ENCODE measurements around the gene BFSP1.
A peak's percentile ranks its signal among the peaks of the same experiment; 100 is the strongest.

The BFSP1 gene

DNA sequence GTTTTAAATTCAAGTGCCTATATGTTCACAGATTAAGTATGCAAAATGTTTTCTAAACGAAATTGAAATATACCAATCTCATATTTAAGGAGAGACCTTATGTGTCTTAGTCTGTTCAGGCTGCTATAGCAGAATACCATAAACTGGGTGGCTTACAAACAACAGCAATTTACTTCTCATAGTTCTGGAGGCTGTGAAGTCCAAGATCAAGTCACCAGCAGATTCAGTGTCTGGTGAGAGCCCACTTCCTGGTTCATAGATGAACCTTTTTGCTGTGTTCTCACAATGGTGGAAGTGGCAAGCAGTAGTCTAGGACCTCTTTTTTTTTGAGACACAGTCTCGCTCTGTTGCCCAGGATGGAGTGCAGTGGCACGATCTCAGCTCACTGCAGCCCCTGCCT lies 35.2 kb upstream of the BFSP1 start:
- no peak overlapping the region for H3K4me3 ChIP-seq
- in situ Hi-C loops (cut with MboI; ENCODE audit: low sequenced_read_pairs): no loop called here
- no peaks in the 10 kb centered on the region; the same call in 1 of the 2 replicates for H3K36me3 ChIP-seq (replicated peaks)
- peaks cover under 1% of the 10 kb centered on the region for H3K4me1 ChIP-seq
- no peaks in the 10 kb centered on the region for H3K27me3 ChIP-seq (ENCODE audit: low read depth)
- H3K9me3 ChIP-seq: no peaks in the 10 kb centered on the region; the same call in 1 of the 2 replicates
- no peak for DNase-seq (ENCODE audit: low spot score in 2 of 2)

- no peaks in the 10 kb centered on the region; the same call in 1 of the 2 replicates for H3K9me3 ChIP-seq
- in situ Hi-C loops (cut with MboI; ENCODE audit: low sequenced_read_pairs): no loop called here
- no peaks in the 10 kb centered on the region for H3K4me1 ChIP-seq
- H3K27me3 ChIP-seq (ENCODE audit: low read depth): no peaks in the 10 kb centered on the region
- H3K4me3 ChIP-seq: no peak overlapping the region
- H3K36me3 ChIP-seq (replicated peaks): no peaks in the 10 kb centered on the region
- DNase-seq (ENCODE audit: low spot score in 2 of 2): peak in 1 of 2 experiments; percentile 75
Measured at GRCh38 chr20:17565169-17565845, 34.1 kb upstream of the BFSP1 start.

DNA sequence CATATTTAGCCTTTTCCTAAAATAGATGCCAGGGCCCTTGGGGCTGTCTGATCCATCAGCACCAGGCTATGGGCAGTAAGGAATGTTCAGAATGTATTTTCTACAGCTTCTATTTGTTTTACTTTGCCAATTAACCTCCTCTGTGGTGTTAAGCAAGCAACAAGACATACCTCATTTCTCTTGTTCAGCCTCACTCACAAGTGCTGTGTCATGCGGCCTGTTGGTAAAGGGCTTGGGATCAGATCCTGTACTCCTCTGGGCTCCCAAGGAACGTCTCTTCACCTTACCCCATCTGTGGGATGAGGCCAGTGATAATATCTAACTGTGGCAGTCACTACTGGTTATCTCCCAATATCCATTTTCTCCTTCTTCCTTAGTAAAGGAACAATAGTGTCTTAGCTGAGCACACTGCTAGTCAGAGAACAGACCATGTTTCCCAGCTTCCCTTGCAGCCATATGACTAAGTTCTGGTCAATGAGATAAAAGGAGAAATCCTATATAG lies 31.7 kb upstream of the BFSP1 start:
- H3K4me3 ChIP-seq: no peak overlapping the region
- DNase-seq (ENCODE audit: low spot score in 2 of 2): no peak
- no peaks in the 10 kb centered on the region for H3K4me1 ChIP-seq

GRCh38 chr20:17560344-17561074 lies 29.3 kb upstream of the BFSP1 start:
- no peaks in the 10 kb centered on the region for H3K4me1 ChIP-seq
- DNase-seq (ENCODE audit: low spot score in 2 of 2): no peak
- no peaks in the 10 kb centered on the region for H3K9me3 ChIP-seq
- in situ Hi-C loops (cut with MboI; ENCODE audit: low sequenced_read_pairs): no loop called here
- H3K4me3 ChIP-seq: no peak overlapping the region
- no peaks in the 10 kb centered on the region for H3K27me3 ChIP-seq (ENCODE audit: low read depth)
- no peaks in the 10 kb centered on the region for H3K36me3 ChIP-seq (replicated peaks)

More for the DNA sequence above, 31.7 kb upstream of the BFSP1 start:
- H3K27me3 ChIP-seq (ENCODE audit: low read depth): no peaks in the 10 kb centered on the region
- in situ Hi-C loops (cut with MboI; ENCODE audit: low sequenced_read_pairs): no loop called here
- no peaks in the 10 kb centered on the region; the same call in 1 of the 2 replicates for H3K9me3 ChIP-seq
- no peaks in the 10 kb centered on the region for H3K36me3 ChIP-seq (replicated peaks)

- Histone ChIP-seq H3K4me1 (no peaks in the 10 kb centered on the region), H3K4me3 (no peak overlapping the region), H3K36me3 (replicated peaks) (no peaks in the 10 kb centered on the region), H3K9me3 (no peaks in the 10 kb centered on the region), H3K27me3 (ENCODE audit: low read depth) (no peaks in the 10 kb centered on the region)
- in situ Hi-C loops (cut with MboI; ENCODE audit: low sequenced_read_pairs): no loop called here
- no peak for DNase-seq (ENCODE audit: low spot score in 2 of 2)
Measured at GRCh38 chr20:17559338-17559737, 28.2 kb upstream of the BFSP1 start.

DNA sequence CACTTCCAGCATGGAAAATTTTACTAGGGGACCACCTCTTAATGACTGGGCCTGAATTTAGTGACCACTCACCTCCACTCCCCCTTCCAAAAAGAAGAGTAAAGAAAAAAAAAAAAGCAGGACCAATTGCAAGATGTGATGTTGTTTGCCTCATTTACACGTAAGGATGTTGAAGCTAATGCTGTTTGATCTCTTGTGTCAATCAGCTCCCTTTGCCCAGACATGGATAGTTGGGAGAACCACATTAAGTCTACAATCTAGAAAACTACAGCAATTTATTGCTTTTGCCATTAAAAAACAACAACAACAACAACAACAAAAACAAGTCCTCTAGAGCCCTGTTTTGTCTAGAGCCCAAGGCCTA lies 27.7 kb upstream of the BFSP1 start:
- no peak for DNase-seq (ENCODE audit: low spot score in 2 of 2)
- Histone ChIP-seq H3K4me1 (no peaks in the 10 kb centered on the region), H3K36me3 (replicated peaks) (no peaks in the 10 kb centered on the region), H3K27me3 (ENCODE audit: low read depth) (no peaks in the 10 kb centered on the region), H3K9me3 (no peaks in the 10 kb centered on the region), H3K4me3 (no peak overlapping the region)
- in situ Hi-C loops (cut with MboI; ENCODE audit: low sequenced_read_pairs): no loop called here

- Histone ChIP-seq H3K36me3 (replicated peaks) (no peaks in the 10 kb centered on the region), H3K27me3 (ENCODE audit: low read depth) (no peaks in the 10 kb centered on the region), H3K9me3 (no peaks in the 10 kb centered on the region), H3K4me1 (no peaks in the 10 kb centered on the region), H3K4me3 (no peak overlapping the region)
- in situ Hi-C loops (cut with MboI; ENCODE audit: low sequenced_read_pairs): no loop called here
- DNase-seq (ENCODE audit: low spot score in 2 of 2): no peak
Measured at GRCh38 chr20:17558154-17558940, 27.2 kb upstream of the BFSP1 start.

DNA sequence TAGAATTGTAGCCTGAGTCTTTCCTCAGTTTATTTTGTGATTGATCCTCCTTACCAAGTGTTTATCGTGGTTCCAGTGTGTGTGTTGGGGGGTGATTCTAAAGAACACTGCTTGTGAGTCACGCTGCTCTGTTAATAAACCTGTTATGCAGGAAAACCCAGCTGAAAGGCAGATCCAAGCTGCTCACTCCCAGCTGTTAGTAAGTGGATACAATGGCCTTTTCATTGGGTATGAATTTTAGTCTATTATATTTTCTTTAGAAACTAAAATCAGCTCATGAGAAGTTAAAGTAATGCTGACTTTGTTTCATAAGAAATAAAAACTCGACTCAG lies 26.5 kb upstream of the BFSP1 start:
- H3K4me1 ChIP-seq: no peaks in the 10 kb centered on the region

GRCh38 chr20:17556837-17557674 lies 25.9 kb upstream of the BFSP1 start:
- Histone ChIP-seq H3K27me3 (ENCODE audit: low read depth) (no peaks in the 10 kb centered on the region), H3K4me3 (no peak overlapping the region), H3K36me3 (replicated peaks) (no peaks in the 10 kb centered on the region), H3K4me1 (no peaks in the 10 kb centered on the region), H3K9me3 (no peaks in the 10 kb centered on the region)
- DNase-seq (ENCODE audit: low spot score in 2 of 2): no peak
- in situ Hi-C loops (cut with MboI; ENCODE audit: low sequenced_read_pairs): no loop called here

More for the DNA sequence above, 26.5 kb upstream of the BFSP1 start:
- no peak for DNase-seq (ENCODE audit: low spot score in 2 of 2)
- no peak overlapping the region for H3K4me3 ChIP-seq
- in situ Hi-C loops (cut with MboI; ENCODE audit: low sequenced_read_pairs): no loop called here
- no peaks in the 10 kb centered on the region for H3K36me3 ChIP-seq (replicated peaks)
- H3K27me3 ChIP-seq (ENCODE audit: low read depth): no peaks in the 10 kb centered on the region
- H3K9me3 ChIP-seq: no peaks in the 10 kb centered on the region

DNA sequence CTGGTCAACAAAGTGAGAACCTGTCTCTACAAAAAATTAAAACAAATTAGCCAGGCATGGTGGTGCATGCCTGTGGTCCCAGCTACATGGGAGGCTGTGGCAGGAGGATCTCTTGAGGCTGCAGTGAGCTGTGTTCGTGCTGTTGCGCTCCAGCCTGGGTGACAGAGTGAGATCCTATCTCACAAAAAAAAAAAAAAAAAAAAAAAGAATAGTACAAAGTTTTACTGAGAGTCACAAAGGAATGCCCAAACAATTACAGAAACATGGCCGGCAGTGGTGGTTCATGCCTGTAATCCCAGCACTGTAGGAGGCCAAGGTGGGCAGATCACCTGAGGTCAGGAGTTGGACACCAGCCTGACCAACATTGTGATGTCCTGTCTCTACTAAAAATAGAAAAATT lies 23.9 kb upstream of the BFSP1 start:
- no peak overlapping the region for H3K4me3 ChIP-seq
- H3K9me3 ChIP-seq: no peaks in the 10 kb centered on the region
- no peaks in the 10 kb centered on the region for H3K36me3 ChIP-seq (replicated peaks)
- in situ Hi-C loops (cut with MboI; ENCODE audit: low sequenced_read_pairs): no loop called here
- H3K4me1 ChIP-seq: no peaks in the 10 kb centered on the region
- no peak for DNase-seq (ENCODE audit: low spot score in 2 of 2)
- H3K27me3 ChIP-seq (ENCODE audit: low read depth): no peaks in the 10 kb centered on the region

GRCh38 chr20:17549131-17549530 lies 18.0 kb upstream of the BFSP1 start:
- Histone ChIP-seq H3K4me1 (no peaks in the 10 kb centered on the region), H3K27me3 (ENCODE audit: low read depth) (no peaks in the 10 kb centered on the region), H3K36me3 (replicated peaks) (no peaks in the 10 kb centered on the region), H3K9me3 (no peaks in the 10 kb centered on the region), H3K4me3 (no peak overlapping the region)
- DNase-seq (ENCODE audit: low spot score in 2 of 2): no peak
- in situ Hi-C loops (cut with MboI; ENCODE audit: low sequenced_read_pairs): no loop called here

- DNase-seq (ENCODE audit: low spot score in 2 of 2): no peak
Measured at GRCh38 chr20:17545127-17545526, 13.9 kb upstream of the BFSP1 start.

DNA sequence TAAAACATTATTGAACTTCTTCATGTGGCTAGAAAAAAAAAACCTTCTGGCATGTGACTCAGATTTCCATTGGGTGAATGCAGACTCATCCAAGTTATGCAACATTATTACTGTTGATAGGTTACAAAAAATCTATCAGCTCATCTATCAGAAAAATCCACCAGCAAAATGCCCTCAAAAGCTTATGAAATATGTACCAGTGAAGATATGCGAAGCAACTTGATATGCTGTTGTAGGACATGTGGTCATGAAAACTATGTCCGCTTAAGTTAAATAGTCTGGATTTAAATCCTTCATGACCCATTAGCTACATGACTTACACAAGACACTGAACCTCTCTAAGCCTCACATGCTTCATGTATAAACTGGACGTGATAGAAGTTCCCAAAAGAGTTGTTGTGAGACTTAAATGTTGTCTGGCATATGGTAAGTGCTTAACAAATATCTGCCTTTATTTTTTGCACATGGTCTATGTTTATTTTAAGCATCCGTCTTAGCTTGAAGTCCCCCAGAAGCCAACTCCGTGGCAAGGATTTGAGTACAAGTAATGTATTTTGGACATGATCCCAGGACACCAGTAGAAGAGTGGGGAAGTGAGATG lies 12.5 kb upstream of the BFSP1 start:
- Histone ChIP-seq H3K4me1 (no peaks in the 10 kb centered on the region), H3K36me3 (replicated peaks) (no peaks in the 10 kb centered on the region), H3K4me3 (no peak overlapping the region), H3K27me3 (ENCODE audit: low read depth) (0 out of 2 replicates have a peak, but pooled peaks cover 5% of the 10 kb centered on the region), H3K9me3 (no peaks in the 10 kb centered on the region)
- in situ Hi-C loops (cut with MboI; ENCODE audit: low sequenced_read_pairs): loop anchor here (5.0 kb wide), 1 partner anchor 69 kb away; no protein-coding TSS in a partner anchor
- DNase-seq (ENCODE audit: low spot score in 2 of 2): no peak

More at GRCh38 chr20:17545127-17545526, 13.9 kb upstream of the BFSP1 start:
- H3K4me3 ChIP-seq: no peak overlapping the region
- no peaks in the 10 kb centered on the region for H3K4me1 ChIP-seq
- no peaks in the 10 kb centered on the region for H3K36me3 ChIP-seq (replicated peaks)
- in situ Hi-C loops (cut with MboI; ENCODE audit: low sequenced_read_pairs): no loop called here
- 0 out of 2 replicates have a peak, but pooled peaks cover 5% of the 10 kb centered on the region for H3K27me3 ChIP-seq (ENCODE audit: low read depth)
- no peaks in the 10 kb centered on the region for H3K9me3 ChIP-seq
